Measurements from ENCODE around the gene DNAJA3.

DNAJA3 gene

GRCh38 chr16:4431023-4431422 lies 5.4 kb downstream of the DNAJA3 start:
- no peak overlapping the region for H3K4me3 ChIP-seq (ENCODE audit: low read depth, low read length)
- DNase-seq (ENCODE audit: low read depth), result no peak
- no peak for TF ChIP-seq CTCF (IDR thresholded peaks at IDR 0.05; ENCODE audit: low read depth, low read length, missing control alignments)

GRCh38 chr16:4433228-4433627 lies 7.6 kb downstream of the DNAJA3 start:
- TF ChIP-seq CTCF (IDR thresholded peaks at IDR 0.05; ENCODE audit: low read depth, low read length, missing control alignments), result no peak
- H3K4me3 ChIP-seq (ENCODE audit: low read depth, low read length), result no peak overlapping the region
- no peak for DNase-seq (ENCODE audit: low read depth)

GRCh38 chr16:4433914-4434787 lies 8.5 kb downstream of the DNAJA3 start:
- DNase-seq (ENCODE audit: low read depth), result no peak
- H3K4me3 ChIP-seq (ENCODE audit: low read depth, low read length), result no peak overlapping the region
- TF ChIP-seq CTCF (IDR thresholded peaks at IDR 0.05; ENCODE audit: low read depth, low read length, missing control alignments), result no peak

GRCh38 chr16:4435337-4436067 lies 9.8 kb downstream of the DNAJA3 start:
- DNase-seq (ENCODE audit: low read depth), result no peak
- H3K4me3 ChIP-seq (ENCODE audit: low read depth, low read length), result no peak overlapping the region
- TF ChIP-seq CTCF (IDR thresholded peaks at IDR 0.05; ENCODE audit: low read depth, low read length, missing control alignments), result no peak

- no peak overlapping the region for H3K4me3 ChIP-seq (ENCODE audit: low read depth, low read length)
- no peak for TF ChIP-seq CTCF (IDR thresholded peaks at IDR 0.05; ENCODE audit: low read depth, low read length, missing control alignments)
- DNase-seq (ENCODE audit: low read depth), result no peak
These were observed 11.7 kb downstream of the DNAJA3 start for GRCh38 chr16:4437366-4437765.

- DNase-seq (ENCODE audit: low read depth), result no peak
- no peak for TF ChIP-seq CTCF (IDR thresholded peaks at IDR 0.05; ENCODE audit: low read depth, low read length, missing control alignments)
- no peak overlapping the region for H3K4me3 ChIP-seq (ENCODE audit: low read depth, low read length)
These were observed 16.7 kb downstream of the DNAJA3 start for GRCh38 chr16:4442371-4442770.

Measured in GM12864 (cell line).